Left lung (tissue), 10 donors: ENCODE measurements around the gene GRID1. TPM values are rescaled to one million over a fixed set of nuclear protein-coding genes. Genes with fewer than 3 reads are reported as not detected.

Source experiments
- ATAC-seq: fragments of 200-7000 bp; cut with Tn5 transposase; one replicate; pipeline ENCODE4 v1.9.1; 2020; ENCODE audit warnings: moderate library complexity
- DNase-seq, 4 donors: peaks; one replicate each; pipeline ENCODE4 v3.0.0-alpha.2; 2013 to 2020
- H3K27ac ChIP-seq, 2 donors: fragments of 200-600 bp; sonication (generic) in 1 of 2; one replicate each; pipeline versions ENCODE4 v1.5.0 to v1.8.0; 2020 to 2021
- H3K27me3 ChIP-seq, 2 donors: fragments of 200-600 bp; sonication (generic) in 1 of 2; one replicate each; pipeline versions ENCODE4 v1.5.0 to v1.8.0; 2020 to 2021
- H3K36me3 ChIP-seq, 2 donors: fragments of 200-600 bp; sonication (generic) in 1 of 2; one replicate each; pipeline versions ENCODE4 v1.5.0 to v1.8.0; 2020 to 2021
- H3K4me1 ChIP-seq, 2 donors: fragments of 200-600 bp; one replicate each; pipeline ENCODE4 v1.8.0; 2021
- H3K4me3 ChIP-seq, 2 donors: fragments of 200-600 bp; sonication (generic) in 1 of 2; one replicate each; pipeline versions ENCODE4 v1.5.0 to v1.8.0; 2020 to 2021; ENCODE audit warnings: mild to moderate bottlenecking in 1 of 2
- H3K9me3 ChIP-seq, 2 donors: fragments of 200-600 bp; sonication (generic) in 1 of 2; one replicate each; pipeline versions ENCODE4 v1.5.0 to v1.8.0; 2020 to 2021
- CTCF ChIP-seq, 2 donors: fragments of 200-600 bp; sonication (generic) in 1 of 2; IDR thresholded peaks; one replicate each; pipeline versions ENCODE4 v1.5.0 to v1.8.0; 2021; ENCODE audit warnings: antibody characterized with exemption in 2 of 2
- intact Hi-C, 2 donors: fragments of 100-400 bp; cut with DNase I; formaldehyde crosslinking; loops; one replicate each; pipeline versions ENCODE4 v1.11.2 to v1.14.2; 2022
- polyA plus RNA-seq, 6 donors: library from polyadenylated mRNA; unstranded; fragments of 120-200 nt; gene quantifications; one replicate each; pipeline ENCODE4 v1.2.1, GENCODE V29; 2013; ENCODE audit not compliant: insufficient read length in 6 of 6
- total RNA-seq, 2 donors: library from RNA; stranded (reverse); fragmentation: NEBNext Ultra II Directional; extraction: Animal tissue kit (Norgen Biotek cat#: 25700); gene quantifications; one replicate each; pipeline ENCODE4 v1.2.1, GENCODE V29; 2021
- donor health status: DM: no; HTN: yes; CAD: no.
- donor health status: DM: no; HTN: no; CAD: no.

The GRID1 gene
- total and polyA plus RNA-seq, 8 donors, result 0.81 to 2.6 (median 1.2) TPM

- DNase-seq, result no peak
- intact Hi-C loops, result no loop called here
- H3K27me3 ChIP-seq, result peaks cover 3 to 77% of the 10 kb centered on the region in 2 donors
- no peak for ATAC-seq
- peaks cover 0 to 7% of the 10 kb centered on the region in 2 donors for H3K4me1 ChIP-seq
- no peak overlapping the region for H3K27ac ChIP-seq
- H3K36me3 ChIP-seq, result no peaks in the 10 kb centered on the region
- H3K9me3 ChIP-seq, result no peaks in the 10 kb centered on the region
- no peak for TF ChIP-seq CTCF (IDR thresholded peaks at IDR 0.05)
- no peak overlapping the region for H3K4me3 ChIP-seq
Measured at GRCh38 chr10:86372784-86373239, 6.2 kb upstream of the GRID1 start.

- peak in 1 of 4 donors; percentile 24 for DNase-seq
- H3K9me3 ChIP-seq, result no peaks in the 10 kb centered on the region
- no peak for ATAC-seq
- TF ChIP-seq CTCF (IDR thresholded peaks at IDR 0.05), result no peak
- no peak overlapping the region for H3K4me3 ChIP-seq
- peaks cover 0 to 10% of the 10 kb centered on the region in 2 donors for H3K4me1 ChIP-seq
- no peaks in the 10 kb centered on the region for H3K36me3 ChIP-seq
- peaks cover 9 to 77% of the 10 kb centered on the region in 2 donors for H3K27me3 ChIP-seq
- H3K27ac ChIP-seq, result no peak overlapping the region
- intact Hi-C loops, result no loop called here
Measured at GRCh38 chr10:86372119-86372783, 5.7 kb upstream of the GRID1 start.

- Histone ChIP-seq H3K27me3 (peaks cover 14 to 77% of the 10 kb centered on the region in 2 donors), H3K9me3 (no peaks in the 10 kb centered on the region), H3K4me3 (no peak overlapping the region), H3K36me3 (no peaks in the 10 kb centered on the region), H3K27ac (no peak overlapping the region), H3K4me1 (peaks cover 0 to 10% of the 10 kb centered on the region in 2 donors)
- ATAC-seq (no peak), DNase-seq (no peak)
- intact Hi-C loops, result no loop called here
- no peak for TF ChIP-seq CTCF (IDR thresholded peaks at IDR 0.05)
Measured at GRCh38 chr10:86371691-86372090, 5.1 kb upstream of the GRID1 start.

GRCh38 chr10:86371116-86371515 lies 4.5 kb upstream of the GRID1 start:
- Histone ChIP-seq H3K27ac (no peak overlapping the region), H3K4me3 (no peak overlapping the region), H3K9me3 (no peaks in the 10 kb centered on the region), H3K4me1 (peaks cover 0 to 15% of the 10 kb centered on the region in 2 donors), H3K36me3 (no peaks in the 10 kb centered on the region), H3K27me3 (peaks cover 18 to 78% of the 10 kb centered on the region in 2 donors)
- ATAC-seq (no peak), DNase-seq (peak in 1 of 4 donors; percentile 21)
- intact Hi-C loops, result no loop called here
- no peak for TF ChIP-seq CTCF (IDR thresholded peaks at IDR 0.05)

- Histone ChIP-seq H3K4me3 (no peak overlapping the region), H3K36me3 (no peaks in the 10 kb centered on the region), H3K27me3 (peaks cover 29 to 88% of the 10 kb centered on the region in 2 donors), H3K4me1 (peaks cover 0 to 25% of the 10 kb centered on the region in 2 donors), H3K27ac (no peak overlapping the region), H3K9me3 (no peaks in the 10 kb centered on the region)
- no peak for TF ChIP-seq CTCF (IDR thresholded peaks at IDR 0.05)
- intact Hi-C loops, result no loop called here
- ATAC-seq, result no peak
- DNase-seq, result no peak
Measured at GRCh38 chr10:86370006-86370585, 3.5 kb upstream of the GRID1 start.
